A549 (cell line): ENCODE data around the gene DLG2. TPM values are rescaled to one million over a fixed set of nuclear protein-coding genes. Genes with fewer than 3 reads are reported as not detected.

Experiments
- ATAC-seq, 2 experiments: fragments of 200-7000 bp in 1 of 2; fragments of >200 bp in 1 of 2; cut with Nextera tagmentation in 1 of 2; cut with Tn5 transposase in 1 of 2; 3 replicates each; pipeline versions ENCODE4 v1.8.0 to v1.9.1; 2018 to 2020; ENCODE audit warnings: mild to moderate bottlenecking in 1 of 2, moderate library complexity in 1 of 2
- CTCF ChIA-PET: fragments of 300-600 bp; sonication (Branson Sonifier 250); formaldehyde crosslinking; extraction: SDS; loops from one replicate; lab custom pipeline; 2021; ENCODE audit warnings: antibody characterized with exemption, inconsistent platforms; lab: Yijun Ruan, JAX
- POLR2A ChIA-PET: fragments of 350-600 bp; formaldehyde crosslinking; extraction: SDS; loops from one replicate; lab custom pipeline; 2021; ENCODE audit warnings: antibody characterized with exemption, inconsistent platforms; lab: Yijun Ruan, JAX
- DNase-seq, 2 experiments: peaks; one replicate each; pipeline versions ENCODE4 v3.0.0 to v3.0.0-alpha.2; 2011 to 2016; ENCODE audit warnings: low read depth in 1 of 2, low spot score in 1 of 2
- FAIRE-seq: peaks from 2 replicates; lab custom pipeline; 2011; peaks lifted over from hg19 to GRCh38; lab: Jason Lieb, UNC
- H3K27ac ChIP-seq, 2 experiments: fragments of >200 bp; sonication (Bioruptor Twin); formaldehyde crosslinking; 3 replicates each; pipeline ENCODE4 v1.5.1; 2016 to 2017
- H3K4me1 ChIP-seq: fragments of >200 bp; sonication (Bioruptor Twin); formaldehyde crosslinking; 3 replicates; pipeline ENCODE4 v1.6.1; 2016
- H3K4me2 ChIP-seq: fragments of >200 bp; sonication (Bioruptor Twin); formaldehyde crosslinking; 3 replicates; pipeline ENCODE4 v1.6.1; 2016
- H3K4me3 ChIP-seq: fragments of >200 bp; sonication (Bioruptor Twin); formaldehyde crosslinking; 3 replicates; pipeline ENCODE4 v1.5.1; 2016
- H3K9me3 ChIP-seq: fragments of >200 bp; sonication (Bioruptor Twin); formaldehyde crosslinking; 3 replicates; pipeline ENCODE4 v1.6.1; 2016
- CBX2 ChIP-seq: fragments of 200-600 bp; sonication (generic); IDR thresholded peaks from 2 replicates; pipeline ENCODE4 v1.6.1; 2016; ENCODE audit warnings: low read depth, mild to moderate bottlenecking, borderline replicate concordance
- CEBPB ChIP-seq, 2 experiments: fragments of >200 bp in 1 of 2; sonication (Bioruptor Twin) in 1 of 2; formaldehyde crosslinking in 1 of 2; IDR thresholded peaks; 2 replicates each; pipeline ENCODE4 v1.6.1; 2012 to 2016
- CTCF ChIP-seq: fragments of >200 bp; sonication (Bioruptor Twin); formaldehyde crosslinking; IDR thresholded peaks from 3 replicates; pipeline ENCODE4 v1.5.1; 2016
- E2F6 ChIP-seq: IDR thresholded peaks from 2 replicates; pipeline ENCODE4 v1.6.1; 2012; ENCODE audit warnings: low read depth, borderline replicate concordance
- EHF ChIP-seq: fragments of 250-450 bp; sonication (Bioruptor Pico); IDR thresholded peaks from 2 replicates; pipeline ENCODE4 v1.5.0; 2020; ENCODE audit warnings: mild to moderate bottlenecking
- EHMT2 ChIP-seq: fragments of 200-600 bp; sonication (generic); IDR thresholded peaks from 2 replicates; pipeline ENCODE4 v1.6.1; 2016; ENCODE audit warnings: antibody characterized with exemption, low read depth, mild to moderate bottlenecking, moderate library complexity
- ELK1 ChIP-seq: fragments of 150-350 bp; IDR thresholded peaks from 2 replicates; pipeline ENCODE4 v1.6.1; 2014; ENCODE audit warnings: low read depth, mild to moderate bottlenecking, low read length
- EP300 ChIP-seq, 2 experiments: fragments of >200 bp; sonication (Bioruptor Twin); formaldehyde crosslinking; IDR thresholded peaks; 2 replicates in 1 of 2; 3 replicates in 1 of 2; pipeline ENCODE4 v1.6.1; 2016 to 2017
- FOSL2 ChIP-seq, 2 experiments: fragments of 450-650 bp in 1 of 2; fragments of >200 bp in 1 of 2; sonication (Bioruptor Twin) in 1 of 2; formaldehyde crosslinking; IDR thresholded peaks; 2 replicates each; pipeline versions ENCODE4 v1.5.0 to v1.6.1; 2016 to 2020; ENCODE audit warnings: mild to moderate bottlenecking in 1 of 2, moderate library complexity in 1 of 2
- HES2 ChIP-seq: fragments of >200 bp; sonication (Bioruptor Twin); formaldehyde crosslinking; IDR thresholded peaks from 2 replicates; pipeline ENCODE4 v1.6.1; 2016
- HOXB13 ChIP-seq: fragments of 250-450 bp; sonication (Bioruptor Pico); IDR thresholded peaks from 2 replicates; pipeline ENCODE4 v1.5.0; 2020; ENCODE audit warnings: low read depth, mild to moderate bottlenecking, moderate library complexity
- HOXB5 ChIP-seq: fragments of 250-450 bp; sonication (Bioruptor Pico); IDR thresholded peaks from 2 replicates; pipeline ENCODE4 v1.5.0; 2020; ENCODE audit warnings: mild to moderate bottlenecking, moderate library complexity
- JUNB ChIP-seq: fragments of >200 bp; sonication (Bioruptor Twin); formaldehyde crosslinking; IDR thresholded peaks from 2 replicates; pipeline ENCODE4 v1.6.1; 2016
- KDM1A ChIP-seq: fragments of 200-600 bp; sonication (generic); IDR thresholded peaks from 2 replicates; pipeline ENCODE4 v1.6.1; 2016; ENCODE audit warnings: low read depth, mild to moderate bottlenecking
- MAX ChIP-seq: IDR thresholded peaks from 2 replicates; pipeline ENCODE4 v1.6.1; 2012
- NFE2L2 ChIP-seq: fragments of 150-350 bp; conservative IDR thresholded peaks from 2 replicates; pipeline ENCODE4 v1.6.1; 2014; ENCODE audit warnings: low read length
- NPAS2 ChIP-seq: fragments of 250-450 bp; sonication (Bioruptor Pico); IDR thresholded peaks from 2 replicates; pipeline ENCODE4 v1.8.0; 2022; ENCODE audit warnings: mild to moderate bottlenecking, moderate library complexity, borderline replicate concordance
- NR3C1 ChIP-seq: fragments of >200 bp; sonication (Bioruptor Twin); formaldehyde crosslinking; IDR thresholded peaks from 3 replicates; pipeline ENCODE4 v1.6.1; 2017
- PHF8 ChIP-seq: fragments of 200-600 bp; sonication (generic); IDR thresholded peaks from 2 replicates; pipeline ENCODE4 v1.6.1; 2016; ENCODE audit warnings: low read depth, mild to moderate bottlenecking, antibody characterized with exemption, moderate library complexity, borderline replicate concordance
- RARB ChIP-seq: fragments of 250-450 bp; sonication (Bioruptor Pico); IDR thresholded peaks from 2 replicates; pipeline ENCODE4 v1.8.0; 2021; ENCODE audit warnings: mild to moderate bottlenecking, moderate library complexity
- RFX5 ChIP-seq: fragments of 450-650 bp; IDR thresholded peaks from 2 replicates; pipeline ENCODE4 v1.7.1; 2014; ENCODE audit warnings: antibody characterized with exemption, mild to moderate bottlenecking, moderate library complexity
- SMC3 ChIP-seq: fragments of >200 bp; sonication (Bioruptor Twin); formaldehyde crosslinking; IDR thresholded peaks from 3 replicates; pipeline ENCODE4 v1.6.1; 2018; ENCODE audit warnings: inconsistent platforms
- SREBF2 ChIP-seq: fragments of 450-650 bp; IDR thresholded peaks from 2 replicates; pipeline ENCODE4 v1.6.1; 2014; ENCODE audit warnings: mild to moderate bottlenecking, moderate library complexity
- TFCP2L1 ChIP-seq: fragments of 250-450 bp; sonication (Bioruptor Pico); IDR thresholded peaks from 2 replicates; pipeline ENCODE4 v1.5.0; 2021; ENCODE audit warnings: mild to moderate bottlenecking
- USF2 ChIP-seq: fragments of 450-650 bp; IDR thresholded peaks from 2 replicates; pipeline ENCODE4 v1.6.1; 2014; ENCODE audit warnings: antibody characterized with exemption
- ZNF302 ChIP-seq: fragments of 250-450 bp; sonication (Bioruptor Pico); IDR thresholded peaks from 2 replicates; pipeline ENCODE4 v1.9.0; 2021; ENCODE audit warnings: inconsistent platforms, mild to moderate bottlenecking, moderate library complexity
- ZSCAN20 ChIP-seq: fragments of 250-450 bp; sonication (Bioruptor Pico); IDR thresholded peaks from 2 replicates; pipeline ENCODE4 v1.8.0; 2022; ENCODE audit warnings: mild to moderate bottlenecking, moderate library complexity
- WGBS: methylation state at CpG from one replicate; pipeline ENCODE4 v1.1.6; 2017; ENCODE audit errors: missing lambda C conversion rate; 5-methylcytosine and 5-hydroxymethylcytosine counted together
- polyA plus RNA-seq, 4 experiments: library from polyadenylated mRNA; depleted of rRNA in 3 of 4; stranded (reverse); fragments of >200 nt; fragmentation: RNase III in 1 of 4; extraction: RNeasy Plus Mini Kit Qiagen cat#74134 plus additional on column Dnase treatment in 1 of 4; gene quantifications; 2 replicates in 3 of 4; 3 replicates in 1 of 4; pipeline ENCODE4 v1.2.3, GENCODE V29; 2011 to 2017

Gene DLG2
- polyA plus RNA-seq, 2 of the 4 experiments (the other 2 are of a cell fraction) = 0.26 to 0.79 TPM

GRCh38 chr11:85536438-85536837, 90.7 kb downstream of the DLG2 start:
- Histone ChIP-seq H3K4me3 (no peak overlapping the region), H3K27ac (no peak overlapping the region), H3K4me1 (no peaks in the 10 kb centered on the region), H3K4me2 (no peak overlapping the region), H3K9me3 (peaks cover 8% of the 10 kb centered on the region; the same call in 2 of the 3 replicates)
- no peak for FAIRE-seq
- DNase-seq = no peak
- TF ChIP-seq EHMT2 = no peak
- no peak for TF ChIP-seq CEBPB (IDR thresholded peaks at IDR 0.05)
- no peak for TF ChIP-seq JUNB
- no peak for TF ChIP-seq ZNF302 (CRISPR knock-in tag)
- no peak for TF ChIP-seq FOSL2 (IDR thresholded peaks at IDR 0.05)
- no peak for TF ChIP-seq FOSL2 (CRISPR knock-in tag; IDR thresholded peaks at IDR 0.05)
- no peak for TF ChIP-seq NR3C1
- TF ChIP-seq HOXB13 (CRISPR knock-in tag) = no peak
- TF ChIP-seq SMC3 = no peak
- no peak for TF ChIP-seq SREBF2
- no peak for TF ChIP-seq E2F6
- no peak for TF ChIP-seq ELK1
- no peak for TF ChIP-seq PHF8
- TF ChIP-seq HES2 = no peak
- no peak for TF ChIP-seq CBX2
- TF ChIP-seq HOXB5 (CRISPR knock-in tag) = no peak
- no peak for TF ChIP-seq USF2
- 55% methylated on average over 12 of the region's 15 CpGs for WGBS
- ChIA-PET CTCF (no interaction called here), POLR2A (no interaction called here)
- ATAC-seq = no peak

- peaks cover 8% of the 10 kb centered on the region; the same call in 2 of the 3 replicates for H3K9me3 ChIP-seq
- TF ChIP-seq NFE2L2 (no peak), RFX5 (no peak), CEBPB (IDR thresholded peaks at IDR 0.05) (no peak), KDM1A (no peak), RARB (CRISPR knock-in tag) (no peak), EHF (CRISPR knock-in tag) (no peak), ZSCAN20 (CRISPR knock-in tag) (no peak), EHMT2 (no peak), EP300 (IDR thresholded peaks at IDR 0.05) (no peak), CTCF (no peak), CBX2 (no peak), NPAS2 (no peak), MAX (no peak), NR3C1 (no peak), TFCP2L1 (CRISPR knock-in tag) (no peak)
- H3K27ac ChIP-seq = no peak overlapping the region
- no peaks in the 10 kb centered on the region for H3K4me1 ChIP-seq
- DNase-seq (no peak), ATAC-seq (no peak), FAIRE-seq (no peak)
- ChIA-PET POLR2A (no interaction called here), CTCF (no interaction called here)
- 5% methylated on average over 3 of the region's 3 CpGs for WGBS
- H3K4me3 ChIP-seq = no peak overlapping the region
- H3K4me2 ChIP-seq = no peak overlapping the region
These were observed 92.3 kb downstream of the DLG2 start for GRCh38 chr11:85534806-85535205.
